ENCODE results near the gene PRKG1.

Gene PRKG1

GRCh38 chr10:51075873-51076229 lies 1.6 kb downstream of the PRKG1 start:
- DNase-seq (ENCODE audit: low read depth in 2 of 2, low spot score in 1 of 2) = no peak

- DNase-seq (ENCODE audit: low read depth in 2 of 2, low spot score in 1 of 2) = no peak
Measured at GRCh38 chr10:51076299-51076841, 2.1 kb downstream of the PRKG1 start.

GRCh38 chr10:51077074-51077473 lies 2.8 kb downstream of the PRKG1 start:
- DNase-seq (ENCODE audit: low read depth in 2 of 2, low spot score in 1 of 2) = no peak

DNA sequence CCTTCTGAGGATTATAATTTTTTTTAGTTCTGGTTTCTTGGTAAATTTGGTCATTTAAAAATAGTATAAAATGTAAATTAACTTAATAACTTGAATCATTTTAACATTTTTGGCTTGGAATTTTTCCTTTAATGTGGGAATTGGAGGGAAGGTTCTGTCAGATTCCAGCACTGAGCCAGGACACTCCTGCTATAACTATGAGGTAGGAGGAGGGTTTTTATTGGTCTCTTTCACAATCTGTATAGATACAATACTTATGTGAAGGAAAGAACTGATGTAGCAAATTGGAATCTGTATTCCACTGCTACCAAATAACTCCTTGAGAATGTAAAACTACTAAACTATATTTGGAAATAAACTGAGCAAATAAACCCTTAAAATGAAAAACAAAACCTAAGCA lies 3.2 kb downstream of the PRKG1 start:
- no peak for DNase-seq (ENCODE audit: low read depth in 2 of 2, low spot score in 1 of 2)

DNA sequence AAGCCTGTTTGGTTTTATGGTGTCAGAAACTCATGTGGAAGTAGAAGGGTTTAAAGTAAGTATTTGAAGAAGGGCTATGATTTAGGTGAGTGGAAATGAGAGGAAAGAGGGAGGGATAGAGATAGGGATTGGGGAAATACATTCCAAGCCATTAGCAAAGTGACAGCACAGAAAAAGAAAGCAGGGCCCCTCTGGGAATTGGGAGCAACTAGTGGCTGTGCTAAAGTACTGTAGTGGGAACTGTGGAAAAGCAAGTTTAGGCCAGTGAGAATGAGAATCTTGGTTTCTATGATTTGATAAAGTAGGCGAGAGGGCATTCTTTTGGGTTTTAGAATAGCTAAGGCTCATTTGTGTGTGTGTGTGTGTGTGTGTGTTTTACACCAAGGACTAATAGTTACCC lies 5.0 kb downstream of the PRKG1 start:
- no peak for DNase-seq (ENCODE audit: low read depth in 2 of 2, low spot score in 1 of 2)

GRCh38 chr10:51079766-51080165 lies 5.5 kb downstream of the PRKG1 start:
- no peak for DNase-seq (ENCODE audit: low read depth in 2 of 2, low spot score in 1 of 2)

- no peak for DNase-seq (ENCODE audit: low read depth in 2 of 2, low spot score in 1 of 2)
Measured at GRCh38 chr10:51080311-51081006, 6.2 kb downstream of the PRKG1 start.

DNA sequence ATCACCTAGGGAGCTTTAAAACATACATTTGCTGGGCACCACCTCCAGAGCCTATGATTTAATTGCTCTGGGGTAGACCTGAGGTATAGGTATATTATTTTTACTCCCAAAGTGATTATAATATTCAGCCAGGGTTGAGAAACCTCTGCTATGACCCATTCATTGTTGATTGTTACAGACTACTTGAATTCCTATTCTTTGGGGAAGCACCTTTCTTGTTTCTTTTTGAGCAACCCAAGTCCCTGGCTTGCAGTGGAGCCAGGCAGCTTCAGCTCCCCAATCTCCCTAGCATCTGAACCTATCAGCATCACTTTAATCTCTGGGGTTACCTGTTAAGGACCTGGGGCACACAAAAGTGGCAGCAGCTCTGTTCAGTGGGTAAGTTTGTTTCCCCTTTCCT lies 8.6 kb downstream of the PRKG1 start:
- no peak for DNase-seq (ENCODE audit: low read depth in 2 of 2, low spot score in 1 of 2)

GRCh38 chr10:51083356-51083853 lies 9.1 kb downstream of the PRKG1 start:
- DNase-seq (ENCODE audit: low read depth in 2 of 2, low spot score in 1 of 2) = no peak

GRCh38 chr10:51085204-51085603 lies 10.9 kb downstream of the PRKG1 start:
- DNase-seq (ENCODE audit: low read depth in 2 of 2, low spot score in 1 of 2) = no peak

- DNase-seq (ENCODE audit: low read depth in 2 of 2, low spot score in 1 of 2) = no peak
Measured at GRCh38 chr10:51086710-51087109, 12.4 kb downstream of the PRKG1 start.

- DNase-seq (ENCODE audit: low read depth in 2 of 2, low spot score in 1 of 2) = no peak
Measured at GRCh38 chr10:51087114-51087513, 12.8 kb downstream of the PRKG1 start.

- no peak for DNase-seq (ENCODE audit: low read depth in 2 of 2, low spot score in 1 of 2)
Measured at GRCh38 chr10:51090190-51090589, 15.9 kb downstream of the PRKG1 start.

DNA sequence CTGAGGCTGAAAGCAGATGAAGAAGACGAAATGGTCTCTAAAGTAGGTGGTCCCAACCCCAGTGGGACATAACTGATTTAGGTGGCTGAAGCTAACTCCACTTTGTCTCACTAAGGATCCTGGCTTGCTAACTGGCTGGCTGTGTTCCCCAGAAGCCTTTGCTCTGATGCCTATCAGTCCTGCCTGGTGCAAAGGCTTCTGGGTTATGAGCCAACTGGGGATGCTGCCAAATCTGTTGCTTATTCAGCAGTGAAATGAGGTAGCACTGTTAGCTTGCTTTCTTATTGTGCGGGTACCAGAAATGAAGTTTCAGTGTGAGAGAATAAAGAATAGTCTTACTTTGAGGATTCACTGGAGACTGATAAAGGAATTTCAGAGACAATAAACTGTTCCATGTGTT lies 18.1 kb downstream of the PRKG1 start:
- DNase-seq (ENCODE audit: low read depth in 2 of 2, low spot score in 1 of 2) = no peak

DNA sequence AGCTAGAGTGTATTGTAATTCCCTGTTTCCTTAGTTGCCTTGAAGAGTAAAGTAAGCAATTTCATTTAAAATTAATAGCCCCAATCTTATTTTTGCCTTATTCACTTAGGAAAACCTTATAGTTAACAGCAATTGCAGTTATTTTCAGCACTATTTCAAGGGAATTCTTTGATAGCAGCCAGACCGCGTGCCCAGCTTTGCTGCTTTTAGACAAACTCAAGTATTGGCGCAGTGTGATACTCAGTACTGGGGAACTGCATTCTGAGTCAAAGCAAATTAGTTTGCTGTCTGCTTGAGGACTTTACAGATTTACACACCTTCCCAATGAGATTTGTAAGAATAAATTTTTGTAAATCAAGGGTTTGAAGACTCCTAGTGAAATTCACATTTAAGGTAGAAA lies 21.2 kb downstream of the PRKG1 start:
- no peak for DNase-seq (ENCODE audit: low read depth in 2 of 2, low spot score in 1 of 2)

- DNase-seq (ENCODE audit: low read depth in 2 of 2, low spot score in 1 of 2) = no peak
Measured at GRCh38 chr10:51097546-51097945, 23.3 kb downstream of the PRKG1 start.

DNA sequence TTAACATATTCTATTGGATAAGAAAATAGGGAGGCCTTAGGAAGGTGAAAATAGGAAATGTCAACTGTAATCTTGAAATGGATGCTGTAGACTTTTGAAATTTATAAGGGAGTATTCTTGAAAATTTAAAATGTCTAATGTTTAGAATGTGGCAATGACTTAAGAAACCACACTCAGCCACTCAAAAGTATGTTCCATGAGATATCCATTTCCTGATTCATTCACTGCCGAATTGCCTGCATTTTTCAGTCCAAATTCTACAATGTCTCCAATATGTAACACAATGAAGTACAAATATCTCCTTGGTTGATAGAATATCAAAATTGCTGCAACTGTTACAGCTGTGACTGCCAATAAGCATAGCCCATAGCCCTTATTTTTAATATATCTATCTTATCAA lies 25.9 kb downstream of the PRKG1 start:
- no peak for DNase-seq (ENCODE audit: low read depth in 2 of 2, low spot score in 1 of 2)

DNA sequence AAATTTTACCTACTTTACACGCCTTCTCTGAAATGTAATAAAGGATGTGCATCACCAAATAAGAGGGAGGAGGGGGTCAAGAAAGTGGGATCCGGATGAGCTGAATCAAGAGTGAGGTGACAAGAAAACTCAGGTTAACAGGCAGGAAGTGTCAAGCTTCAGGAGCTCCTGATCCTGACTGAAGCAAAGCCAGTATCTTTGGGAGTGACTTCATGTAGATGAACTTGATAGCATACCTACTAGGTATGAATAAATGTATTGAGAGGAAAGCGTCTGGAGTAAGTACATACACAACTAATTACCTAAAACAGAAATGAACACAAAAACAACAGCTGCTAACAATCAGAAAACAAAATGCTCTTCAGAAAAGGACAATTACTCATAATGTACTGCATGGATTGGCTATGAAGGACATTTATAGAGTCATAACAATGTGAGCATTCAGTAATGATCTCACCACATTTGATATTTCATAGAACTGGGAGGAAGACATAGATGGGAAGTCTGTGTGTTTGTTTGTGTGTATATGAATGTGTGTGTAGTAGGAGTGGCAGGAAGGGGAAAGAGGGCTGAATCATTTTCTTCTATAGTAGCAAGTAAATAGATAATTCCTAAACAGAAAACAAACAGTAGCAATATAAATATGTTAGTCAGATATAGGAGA lies 29.4 kb downstream of the PRKG1 start:
- DNase-seq (ENCODE audit: low read depth in 2 of 2, low spot score in 1 of 2) = no peak

DNA sequence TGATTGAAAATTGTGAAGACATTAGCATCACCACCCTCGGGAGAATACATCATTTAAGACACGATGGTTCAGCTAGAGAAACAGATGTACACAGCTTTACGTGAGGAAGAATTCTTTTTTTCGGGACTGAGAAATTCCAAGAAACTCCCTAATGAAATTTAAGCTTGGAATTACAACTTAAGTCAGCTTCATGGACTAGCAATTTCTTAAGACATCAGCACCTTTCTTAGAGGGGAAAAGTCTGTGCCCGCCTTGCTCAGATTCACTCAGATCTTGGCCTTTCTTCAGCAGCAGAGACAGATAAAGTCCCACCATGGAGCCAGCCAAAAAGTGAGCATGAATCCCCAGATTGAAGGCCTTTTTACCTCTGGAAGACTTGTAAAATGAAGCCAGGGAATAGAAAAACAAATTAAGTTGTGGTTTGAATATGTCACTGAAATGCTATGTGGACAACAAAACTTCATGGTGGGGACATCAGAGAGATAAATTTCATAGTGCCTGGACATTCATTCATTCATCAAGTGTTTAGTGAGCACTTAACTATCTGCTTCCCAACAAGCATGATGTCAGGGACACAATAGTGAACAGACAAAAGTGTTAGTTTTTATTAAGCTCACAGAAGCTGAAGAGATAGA lies 32.1 kb downstream of the PRKG1 start:
- DNase-seq (ENCODE audit: low read depth in 2 of 2, low spot score in 1 of 2) = no peak

DNA sequence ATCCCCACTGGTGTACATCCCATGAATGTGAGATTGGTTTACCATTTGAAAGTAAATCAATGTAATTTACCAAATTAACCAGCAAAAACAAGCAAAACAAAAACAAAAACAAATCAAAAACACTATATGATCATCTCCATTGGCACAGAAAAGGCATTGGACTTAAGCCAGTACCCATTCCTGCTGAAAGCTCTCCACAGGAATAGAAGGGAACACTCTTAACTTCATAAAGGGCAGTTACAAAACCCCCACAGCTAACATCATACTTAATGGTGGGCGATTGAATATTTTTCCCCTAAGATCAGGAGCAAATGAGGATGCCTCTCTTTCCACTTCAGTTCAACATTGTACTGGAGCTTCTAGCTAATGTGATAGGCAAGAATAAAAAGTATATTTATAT lies 34.1 kb downstream of the PRKG1 start:
- no peak for DNase-seq (ENCODE audit: low read depth in 2 of 2, low spot score in 1 of 2)

DNA sequence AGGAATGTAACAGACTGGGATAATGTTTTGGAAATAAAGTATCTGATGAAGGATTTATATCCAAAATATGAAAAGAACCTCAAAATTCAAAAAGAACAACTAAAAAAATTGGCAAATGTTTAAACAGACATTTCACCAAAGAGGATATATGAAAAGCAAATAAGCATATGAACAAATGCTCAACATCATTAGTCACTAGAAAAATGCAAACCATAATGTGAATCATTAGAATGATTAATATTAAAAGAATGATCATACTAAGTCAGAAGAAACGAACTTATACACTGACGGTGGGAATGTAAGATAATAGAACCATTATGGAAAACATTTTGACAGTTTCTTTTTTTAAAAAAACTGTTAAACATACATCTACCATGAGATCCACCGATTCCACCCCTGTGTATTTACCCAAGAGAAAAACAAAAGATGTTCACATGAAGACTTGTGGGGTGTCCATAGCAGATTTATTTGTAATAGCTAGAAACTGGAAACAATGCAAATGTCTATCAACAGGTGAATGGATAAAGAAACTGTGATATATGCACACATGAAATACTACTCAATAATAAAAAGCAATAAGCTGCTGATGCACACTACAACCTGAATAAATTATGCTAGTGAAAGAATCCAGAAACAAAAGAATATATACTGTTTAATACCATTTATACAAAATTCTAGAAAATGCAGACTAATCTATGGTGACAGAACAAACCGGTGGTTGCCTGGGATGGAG lies 35.7 kb downstream of the PRKG1 start:
- no peak for DNase-seq (ENCODE audit: low read depth in 2 of 2, low spot score in 1 of 2)

DNA sequence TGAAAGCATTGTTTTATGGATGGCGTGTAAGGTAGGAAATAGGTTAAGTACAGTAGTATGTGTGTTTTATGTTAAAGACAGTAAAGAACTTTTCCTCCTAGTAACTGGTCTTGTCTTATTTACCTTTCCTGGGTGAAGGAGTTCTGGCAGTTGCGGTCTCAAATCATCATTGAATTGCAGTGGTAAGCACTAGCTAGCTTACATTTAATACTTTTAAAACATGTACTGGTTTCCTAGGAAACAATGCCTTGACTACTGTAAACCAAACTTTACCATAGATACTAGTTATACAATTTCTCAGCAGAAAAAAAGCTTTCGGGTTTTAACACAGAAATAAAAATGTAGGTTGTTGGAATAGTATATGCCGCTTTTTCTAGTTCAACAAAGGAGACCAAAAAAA lies 37.7 kb downstream of the PRKG1 start:
- DNase-seq (ENCODE audit: low read depth in 2 of 2, low spot score in 1 of 2) = no peak
